Caco-2 (cell line): ENCODE measurements around the gene NTN1. TPM values are rescaled to one million over a fixed set of nuclear protein-coding genes. Genes with fewer than 3 reads are reported as not detected.

Experiments used
- BruUV-seq: library from RNA; stranded (reverse); fragments of 400-500 nt; replicated peaks from 2 replicates; lab custom pipeline; 2021; lab: Mats Ljungman, UMichigan
- CTCF ChIA-PET: fragments of 300-600 bp; sonication (Branson Sonifier 250); formaldehyde crosslinking; loops from one replicate; lab custom pipeline; 2022; ENCODE audit warnings: antibody characterized with exemption; lab: Charles Lee
- POLR2A ChIA-PET: fragments of 300-600 bp; sonication (Branson Sonifier 250); formaldehyde crosslinking; loops from one replicate; lab custom pipeline; 2022; ENCODE audit warnings: antibody characterized with exemption; lab: Charles Lee
- DNase-seq, 2 experiments: peaks; one replicate each; pipeline versions ENCODE4 v3.0.0 to v3.0.0-alpha.2; 2020 to 2022
- H3K27me3 ChIP-seq: replicated peaks from 2 replicates; pipeline ENCODE4 v1.6.0; 2011; ENCODE audit warnings: low read length; ENCODE audit not compliant: control insufficient read depth, insufficient read depth
- H3K36me3 ChIP-seq: 2 replicates; pipeline ENCODE4 v1.5.1; 2011; ENCODE audit warnings: low read length; ENCODE audit not compliant: control insufficient read depth, insufficient read depth
- H3K4me1 ChIP-seq: fragments of 250-450 bp; sonication (Bioruptor Pico); 2 replicates; pipeline ENCODE4 v1.5.1; 2020; ENCODE audit warnings: mild to moderate bottlenecking
- H3K4me3 ChIP-seq: 2 replicates; pipeline ENCODE4 v1.5.1; 2011; ENCODE audit warnings: low read depth, mild to moderate bottlenecking, control low read depth, low read length
- H3K9me3 ChIP-seq: fragments of 250-450 bp; sonication (Bioruptor Pico); 2 replicates; pipeline ENCODE4 v1.5.1; 2020; ENCODE audit warnings: mild to moderate bottlenecking, moderate library complexity
- H3K27ac Mint-ChIP-seq: one replicate; pipeline ENCODE4 v1.8.0; 2022; ENCODE audit warnings: mixed read lengths; ENCODE audit not compliant: unreplicated experiment
- H3K27me3 Mint-ChIP-seq: one replicate; pipeline ENCODE4 v1.8.0; 2022; ENCODE audit warnings: mixed read lengths; ENCODE audit not compliant: insufficient read depth, unreplicated experiment
- H3K36me3 Mint-ChIP-seq: one replicate; pipeline ENCODE4 v1.8.0; 2022; ENCODE audit warnings: mild to moderate bottlenecking, mixed read lengths; ENCODE audit not compliant: insufficient read depth, unreplicated experiment
- H3K4me1 Mint-ChIP-seq: one replicate; pipeline ENCODE4 v1.8.0; 2022; ENCODE audit warnings: low read depth, mixed read lengths; ENCODE audit not compliant: unreplicated experiment
- H3K4me3 Mint-ChIP-seq: one replicate; pipeline ENCODE4 v1.8.0; 2022; ENCODE audit warnings: mild to moderate bottlenecking, moderate library complexity, mixed read lengths; ENCODE audit not compliant: unreplicated experiment
- H3K9me3 Mint-ChIP-seq: one replicate; pipeline ENCODE4 v1.8.0; 2022; ENCODE audit warnings: mixed read lengths; ENCODE audit not compliant: unreplicated experiment
- intact Hi-C: fragments of 100-400 bp; cut with micrococcal nuclease; formaldehyde crosslinking; loops from one replicate; pipeline ENCODE4 v1.10.0; 2022; ENCODE audit not compliant: unreplicated experiment
- total RNA-seq: library from RNA; stranded (reverse); gene quantifications from 2 replicates; pipeline ENCODE4 v1.2.3, GENCODE V29; 2022
- TF ChIP-seq, protein P1 (sequence below), 2 experiments: fragments of 200-600 bp in 1 of 2; IDR thresholded peaks; 1 replicate in 1 of 2; 2 replicates in 1 of 2; pipeline versions ENCODE4 v1.5.1 to v1.8.0; 2011 to 2022; ENCODE audit warnings: antibody characterized with exemption in 1 of 2, control low read depth in 1 of 2, inconsistent platforms in 1 of 2, low read depth in 1 of 2, low read length in 1 of 2, mild to moderate bottlenecking in 1 of 2, moderate library complexity in 1 of 2; ENCODE audit not compliant: insufficient read depth in 1 of 2, severe bottlenecking in 1 of 2, unreplicated experiment in 1 of 2

NTN1 gene
- total RNA-seq, 1 experiment from 2014 or later = 0.88 TPM

DNA sequence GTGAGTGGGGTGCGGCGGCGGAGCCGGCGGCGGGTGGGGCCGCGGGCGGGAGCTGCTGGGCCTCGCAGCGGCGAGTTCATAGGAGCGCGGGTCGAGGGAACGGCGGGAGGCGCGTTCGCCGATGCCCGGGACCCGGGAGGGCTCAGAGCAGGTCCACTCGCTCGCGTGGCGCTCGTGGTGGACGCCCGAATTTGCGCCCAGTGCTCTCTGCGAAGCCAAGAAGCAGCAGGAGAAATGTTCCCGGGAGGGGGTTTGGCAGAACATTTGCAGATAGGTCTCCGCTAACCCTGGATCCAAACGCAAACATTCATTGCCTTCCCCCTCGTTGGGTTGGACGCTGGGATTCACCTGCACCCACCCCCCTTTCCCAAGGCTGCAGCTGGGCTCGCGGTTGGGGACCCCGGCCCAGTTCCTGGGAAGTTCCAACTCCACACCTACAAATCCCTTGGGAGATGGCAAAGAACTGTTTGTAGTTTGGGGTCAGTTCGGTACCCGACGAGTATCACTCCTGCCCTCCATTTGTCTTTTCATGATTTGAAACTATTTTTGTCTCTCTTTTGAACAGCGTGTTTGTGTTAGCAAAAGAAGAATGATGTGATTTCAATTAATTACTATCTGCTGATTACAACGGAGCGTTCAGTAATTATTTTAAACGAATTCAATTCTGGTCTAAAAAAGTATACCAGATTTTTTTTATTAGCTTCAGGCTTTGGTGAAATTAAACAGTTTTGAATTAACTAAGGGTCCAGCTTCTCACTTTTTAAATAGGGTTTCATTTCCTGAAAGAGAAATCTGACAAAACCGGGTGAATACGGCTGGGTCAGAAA is 2.3 kb downstream of the NTN1 start:
- ChIA-PET CTCF (no interaction called here), POLR2A (no interaction called here)
- BruUV-seq = no TSS peak
- Mint-ChIP-seq H3K27ac (no peak overlapping the region), H3K4me3 (no peak overlapping the region), H3K4me1 (no peaks in the 10 kb centered on the region), H3K36me3 (no peaks in the 10 kb centered on the region), H3K27me3 (peaks cover 3% of the 10 kb centered on the region), H3K9me3 (no peaks in the 10 kb centered on the region)
- Histone ChIP-seq H3K4me3 (no peak overlapping the region), H3K4me1 (no peaks in the 10 kb centered on the region), H3K27me3 (no peaks in the 10 kb centered on the region; the same call in 1 of the 2 replicates), H3K36me3 (no peaks in the 10 kb centered on the region), H3K9me3 (no peaks in the 10 kb centered on the region)
- intact Hi-C loops = no loop called here
- TF ChIP-seq, protein P1, sequence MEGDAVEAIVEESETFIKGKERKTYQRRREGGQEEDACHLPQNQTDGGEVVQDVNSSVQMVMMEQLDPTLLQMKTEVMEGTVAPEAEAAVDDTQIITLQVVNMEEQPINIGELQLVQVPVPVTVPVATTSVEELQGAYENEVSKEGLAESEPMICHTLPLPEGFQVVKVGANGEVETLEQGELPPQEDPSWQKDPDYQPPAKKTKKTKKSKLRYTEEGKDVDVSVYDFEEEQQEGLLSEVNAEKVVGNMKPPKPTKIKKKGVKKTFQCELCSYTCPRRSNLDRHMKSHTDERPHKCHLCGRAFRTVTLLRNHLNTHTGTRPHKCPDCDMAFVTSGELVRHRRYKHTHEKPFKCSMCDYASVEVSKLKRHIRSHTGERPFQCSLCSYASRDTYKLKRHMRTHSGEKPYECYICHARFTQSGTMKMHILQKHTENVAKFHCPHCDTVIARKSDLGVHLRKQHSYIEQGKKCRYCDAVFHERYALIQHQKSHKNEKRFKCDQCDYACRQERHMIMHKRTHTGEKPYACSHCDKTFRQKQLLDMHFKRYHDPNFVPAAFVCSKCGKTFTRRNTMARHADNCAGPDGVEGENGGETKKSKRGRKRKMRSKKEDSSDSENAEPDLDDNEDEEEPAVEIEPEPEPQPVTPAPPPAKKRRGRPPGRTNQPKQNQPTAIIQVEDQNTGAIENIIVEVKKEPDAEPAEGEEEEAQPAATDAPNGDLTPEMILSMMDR (IDR thresholded peaks at IDR 0.05; ENCODE audit: insufficient read depth in 1 of 2, low read depth in 1 of 2, low read length in 1 of 2, severe bottlenecking in 1 of 2, unreplicated experiment in 1 of 2) = no peak
- DNase-seq = no peak

GRCh38 chr17:9024497-9024896 is 3.2 kb downstream of the NTN1 start:
- Histone ChIP-seq H3K4me3 (no peak overlapping the region), H3K9me3 (no peaks in the 10 kb centered on the region), H3K36me3 (no peaks in the 10 kb centered on the region), H3K4me1 (no peaks in the 10 kb centered on the region), H3K27me3 (no peaks in the 10 kb centered on the region; the same call in 1 of the 2 replicates)
- no peak overlapping the region for H3K4me3 Mint-ChIP-seq
- TF ChIP-seq, protein P1 (IDR thresholded peaks at IDR 0.05; ENCODE audit: insufficient read depth in 1 of 2, low read depth in 1 of 2, low read length in 1 of 2, severe bottlenecking in 1 of 2, unreplicated experiment in 1 of 2) = no peak
- no peak overlapping the region for H3K27ac Mint-ChIP-seq
- POLR2A ChIA-PET = no interaction called here
- no TSS peak for BruUV-seq
- intact Hi-C loops = no loop called here
- no peak for DNase-seq
- H3K9me3 Mint-ChIP-seq = no peaks in the 10 kb centered on the region
- H3K4me1 Mint-ChIP-seq = no peaks in the 10 kb centered on the region
- CTCF ChIA-PET = no interaction called here
- peaks cover 3% of the 10 kb centered on the region for H3K27me3 Mint-ChIP-seq
- no peaks in the 10 kb centered on the region for H3K36me3 Mint-ChIP-seq

DNA sequence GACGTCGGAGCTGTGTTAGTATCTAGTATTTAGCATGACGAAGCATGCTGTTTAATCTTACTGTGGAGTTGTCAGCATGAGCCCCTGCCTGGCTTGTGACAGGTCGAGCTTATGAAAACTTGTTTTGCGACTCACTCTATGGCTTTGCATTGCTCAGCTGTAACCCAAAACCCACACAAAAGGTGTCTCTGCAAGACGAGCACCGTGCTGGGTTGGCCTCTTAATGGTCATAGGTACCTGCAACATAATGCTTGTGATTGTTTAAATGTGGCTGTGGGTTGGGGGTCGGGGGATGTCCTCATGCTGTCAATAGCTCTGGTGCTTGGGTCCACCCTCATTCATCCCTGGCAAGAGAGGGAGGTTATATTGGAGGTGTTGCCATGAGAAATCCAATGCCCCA is 5.4 kb downstream of the NTN1 start:
- no peak for DNase-seq
- Mint-ChIP-seq H3K9me3 (no peaks in the 10 kb centered on the region), H3K27me3 (peaks cover 3% of the 10 kb centered on the region), H3K4me1 (no peaks in the 10 kb centered on the region), H3K27ac (no peak overlapping the region), H3K4me3 (no peak overlapping the region), H3K36me3 (no peaks in the 10 kb centered on the region)
- Histone ChIP-seq H3K27me3 (no peaks in the 10 kb centered on the region), H3K4me1 (no peaks in the 10 kb centered on the region), H3K36me3 (no peaks in the 10 kb centered on the region), H3K9me3 (no peaks in the 10 kb centered on the region), H3K4me3 (no peak overlapping the region)
- BruUV-seq = no TSS peak
- CTCF ChIA-PET = no interaction called here
- TF ChIP-seq, protein P1 (IDR thresholded peaks at IDR 0.05; ENCODE audit: insufficient read depth in 1 of 2, low read depth in 1 of 2, low read length in 1 of 2, severe bottlenecking in 1 of 2, unreplicated experiment in 1 of 2) = no peak
- POLR2A ChIA-PET = no interaction called here
- intact Hi-C loops = no loop called here
